GM19467 (cell line): Measurements from ENCODE around the gene CDADC1.
"Not testable (repeated sequence)": the region's sequence is repeated elsewhere in the genome, so short reads cannot be mapped to it uniquely, and the experiment has no call there.

Experiments
- ATAC-seq: cut with Tn5 transposase; IDR thresholded peaks from one replicate; pipeline ENCODE4 v1.9.1; 2021; ENCODE audit warnings: mild to moderate bottlenecking, moderate library complexity; ENCODE audit not compliant: unreplicated experiment

Gene CDADC1

DNA sequence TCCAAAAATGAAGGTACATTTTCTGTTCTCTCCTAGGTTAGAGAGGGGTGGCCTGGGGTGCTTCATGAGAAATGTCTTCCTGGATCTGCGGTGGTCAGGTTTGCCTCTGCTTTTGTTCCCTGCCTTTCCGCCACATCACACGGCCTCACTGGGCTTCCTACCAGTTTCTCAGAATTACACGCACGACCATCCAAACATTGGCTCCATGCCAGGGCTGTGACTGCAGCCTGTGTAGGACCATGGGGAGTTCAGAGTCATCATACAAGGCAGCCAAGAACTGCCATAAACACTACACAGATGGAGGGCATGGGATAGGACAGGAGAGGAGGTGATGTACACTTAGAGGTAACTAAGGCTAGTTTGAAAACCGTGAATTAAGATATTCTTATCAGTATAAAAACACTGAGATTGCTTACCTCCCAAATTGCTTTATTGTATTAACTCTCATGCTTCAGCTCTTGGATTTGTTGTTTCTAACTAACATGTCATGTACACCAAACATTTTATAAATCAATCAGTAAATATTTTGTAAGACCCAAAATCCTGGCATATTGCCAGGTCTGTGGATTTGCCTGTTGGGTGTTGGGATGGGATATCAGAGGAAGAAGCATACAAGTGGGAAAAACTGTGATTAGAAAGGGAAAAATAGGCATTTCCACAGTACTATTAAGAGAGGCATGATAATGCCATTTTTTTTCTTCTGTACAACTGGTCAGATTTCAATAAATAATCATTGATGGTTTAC lies 45.2 kb downstream of the CDADC1 start:
- ATAC-seq, result no peak

DNA sequence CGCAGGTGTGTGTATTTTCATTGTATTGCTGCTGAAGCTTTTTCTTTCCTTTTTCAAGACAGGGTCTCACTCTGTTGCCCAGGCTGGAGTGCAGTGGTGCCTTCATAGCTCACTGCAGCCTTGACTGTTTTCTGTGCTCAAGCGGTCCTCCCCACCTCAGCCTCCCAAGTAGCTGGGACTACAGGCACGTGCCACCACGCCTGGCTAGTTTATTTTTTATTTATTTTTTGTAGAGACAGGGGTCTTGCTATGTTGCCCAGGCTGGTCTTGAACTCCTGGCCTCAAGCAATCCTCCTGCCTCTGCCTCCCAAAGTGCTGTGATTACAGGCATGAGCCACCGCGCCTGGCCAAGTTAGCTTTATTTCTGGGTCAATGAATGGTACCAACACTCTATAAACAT lies 47.0 kb downstream of the CDADC1 start:
- not testable (repeated sequence) for ATAC-seq

DNA sequence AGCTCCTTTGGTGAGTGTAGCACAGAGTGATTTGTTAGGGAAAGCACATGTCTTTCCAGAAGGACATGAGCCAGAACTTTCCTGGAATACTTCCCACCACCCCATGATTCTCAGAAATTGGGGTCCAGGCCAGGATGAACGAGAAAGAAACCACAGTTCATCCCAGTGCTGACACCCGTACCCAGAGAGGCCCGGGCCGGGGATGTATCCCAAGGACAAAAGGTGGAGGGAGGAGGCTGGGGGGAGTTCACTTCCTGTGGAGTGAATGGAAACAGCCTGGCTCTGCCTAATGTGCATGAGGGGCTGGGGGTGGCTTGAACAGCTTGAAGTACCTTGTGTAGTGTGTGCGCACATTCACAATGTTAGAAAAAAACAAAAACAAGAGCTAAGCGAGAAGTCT lies 47.5 kb downstream of the CDADC1 start:
- no peak for ATAC-seq

DNA sequence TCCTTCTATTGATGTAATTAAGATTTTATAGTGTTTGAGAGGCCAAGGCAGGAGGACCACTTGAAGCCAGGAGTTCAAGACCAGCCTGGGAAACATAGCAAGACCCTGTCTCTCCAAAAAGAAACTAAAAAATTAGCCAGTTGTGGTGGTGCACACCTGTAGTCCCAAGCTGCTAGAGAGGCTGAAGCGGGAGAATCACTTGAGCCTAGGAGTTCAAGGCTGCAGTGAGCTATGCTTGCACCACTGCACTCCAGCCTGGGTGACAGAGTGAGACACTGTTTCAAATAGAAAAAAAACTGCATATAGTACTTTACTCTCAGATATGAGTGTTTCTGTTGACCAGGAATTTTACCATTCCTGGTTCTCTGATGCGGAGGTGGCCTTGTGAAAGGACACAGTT lies 48.9 kb downstream of the CDADC1 start:
- no peak for ATAC-seq

DNA sequence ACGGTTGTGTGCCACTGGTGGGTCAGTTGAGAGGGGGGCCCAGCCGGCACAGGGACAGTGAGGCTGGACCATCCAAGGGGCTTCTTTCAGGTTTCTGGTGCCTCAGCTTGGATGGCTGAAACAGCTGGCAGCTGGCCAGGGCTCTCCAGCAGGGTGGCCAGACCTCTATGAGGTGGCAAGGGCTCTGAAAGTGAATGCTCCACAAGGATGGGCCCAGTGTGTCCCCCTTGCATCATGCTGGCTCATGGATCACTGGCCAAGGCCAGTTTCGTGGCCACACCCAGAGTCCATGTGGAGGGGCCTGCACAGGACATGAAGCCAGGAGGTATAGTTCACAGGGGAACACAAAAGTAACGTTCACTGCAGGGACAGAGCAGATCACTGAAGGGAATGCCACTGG lies 49.6 kb downstream of the CDADC1 start:
- ATAC-seq, result no peak

DNA sequence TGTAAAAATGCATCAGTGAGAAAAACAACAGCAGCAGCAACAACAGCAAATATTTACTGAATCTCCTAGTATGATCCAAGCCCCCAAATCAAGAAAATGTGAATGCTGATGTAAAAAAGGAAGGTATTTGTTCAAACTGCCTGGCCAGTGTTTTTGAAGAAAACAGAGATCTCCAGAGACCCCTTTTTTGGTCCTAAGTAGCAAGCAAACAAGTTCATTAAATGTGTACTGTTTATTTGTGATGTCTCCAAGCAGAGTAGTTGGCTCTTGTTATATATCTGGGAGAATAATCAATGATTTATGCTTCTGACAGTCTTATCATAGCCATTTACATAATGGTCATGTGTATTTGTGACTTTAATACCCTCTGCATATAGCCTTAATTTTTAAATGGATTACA lies 50.7 kb downstream of the CDADC1 start:
- no peak for ATAC-seq

DNA sequence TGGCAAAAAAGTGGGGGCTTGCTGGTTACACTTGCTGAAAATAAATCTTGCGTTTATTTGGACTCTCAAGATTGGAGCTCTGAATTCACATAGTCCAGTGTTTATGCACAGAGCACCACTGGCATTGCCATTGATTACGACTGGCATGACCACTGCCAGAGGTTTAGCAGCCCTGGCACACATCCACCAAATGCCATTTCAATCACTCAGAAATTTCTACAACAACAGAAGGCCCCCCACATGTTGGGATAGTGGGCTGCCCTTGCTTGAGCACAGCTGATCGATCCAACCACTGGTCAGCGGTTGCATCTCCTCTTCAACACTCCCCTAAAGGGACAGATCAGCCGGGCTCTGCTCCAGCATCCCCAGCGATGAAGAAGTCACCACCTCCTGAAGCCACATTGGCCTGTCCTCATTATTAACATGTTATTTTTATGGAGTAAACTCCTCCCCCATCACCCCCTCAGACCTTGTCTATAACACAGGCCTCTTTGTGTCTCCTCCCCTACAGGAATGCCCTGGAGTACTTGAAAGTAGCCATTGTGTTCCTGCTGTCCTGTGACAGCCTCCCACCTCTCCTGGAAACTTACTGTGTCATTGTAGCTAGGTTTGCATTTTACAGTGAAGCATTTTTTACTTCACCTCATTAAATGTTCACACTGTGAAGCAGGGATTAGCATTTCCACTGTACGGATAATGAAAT lies 51.3 kb downstream of the CDADC1 start:
- ATAC-seq, result no peak

DNA sequence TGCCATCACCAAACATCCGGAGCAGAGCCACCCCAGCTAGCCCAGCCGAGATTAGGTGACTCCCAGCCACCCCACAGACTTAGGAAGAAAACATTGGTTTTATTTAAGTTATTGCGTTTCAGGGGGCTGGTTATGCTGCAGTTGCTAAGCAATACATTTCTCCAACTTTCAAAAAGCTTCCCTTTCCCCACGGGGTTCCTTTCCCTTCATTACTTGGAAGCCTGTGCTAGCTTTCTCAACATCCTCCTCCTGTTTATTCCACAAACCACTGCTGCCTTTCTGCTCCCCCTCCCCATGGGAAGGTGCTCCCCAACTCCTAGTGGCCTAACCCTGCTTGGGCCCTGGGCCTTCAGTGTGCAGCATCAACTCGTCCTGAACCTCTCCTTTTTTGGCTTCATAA lies 52.6 kb downstream of the CDADC1 start:
- no peak for ATAC-seq

DNA sequence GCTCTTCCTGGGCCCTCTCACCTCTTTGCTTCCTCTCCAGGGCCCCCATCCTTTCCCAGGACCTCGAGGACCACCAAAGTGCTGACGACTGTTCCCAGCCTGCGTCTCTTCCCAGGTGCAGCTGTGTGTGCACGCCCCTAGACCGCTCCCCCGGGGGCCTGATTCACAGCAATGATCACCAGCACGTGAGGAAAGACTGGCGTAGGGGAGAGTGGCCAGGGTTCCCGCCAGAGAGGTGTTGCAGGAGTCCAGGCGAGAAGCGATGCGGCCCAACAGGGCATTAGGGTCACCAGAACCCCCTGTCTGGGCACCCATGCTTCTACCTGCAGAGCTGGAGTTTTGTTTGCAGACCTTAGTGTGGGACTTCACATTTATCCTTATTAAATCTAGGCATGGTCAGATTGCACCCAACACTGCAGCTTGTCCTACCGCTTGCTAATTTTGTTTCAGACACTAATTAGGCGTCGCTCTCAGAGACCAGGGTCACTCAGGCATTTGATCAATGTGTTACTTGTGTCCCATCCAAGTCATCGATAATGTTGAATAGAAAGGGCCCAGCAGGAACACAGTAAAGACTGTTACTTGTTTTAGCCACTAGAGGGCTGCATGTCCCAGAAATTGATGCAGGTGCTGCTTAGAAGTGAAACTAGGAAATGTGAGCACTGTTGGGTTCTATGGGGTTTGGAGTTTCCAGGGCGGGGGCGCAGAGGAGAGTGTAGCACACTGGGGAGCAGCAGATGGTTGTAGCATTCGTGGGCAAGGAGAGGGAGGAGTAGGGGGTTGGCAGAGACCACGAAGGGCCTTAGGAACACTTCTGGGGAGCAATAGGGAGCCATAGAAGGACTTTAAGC lies 53.2 kb downstream of the CDADC1 start:
- peak; percentile 84 for ATAC-seq

DNA sequence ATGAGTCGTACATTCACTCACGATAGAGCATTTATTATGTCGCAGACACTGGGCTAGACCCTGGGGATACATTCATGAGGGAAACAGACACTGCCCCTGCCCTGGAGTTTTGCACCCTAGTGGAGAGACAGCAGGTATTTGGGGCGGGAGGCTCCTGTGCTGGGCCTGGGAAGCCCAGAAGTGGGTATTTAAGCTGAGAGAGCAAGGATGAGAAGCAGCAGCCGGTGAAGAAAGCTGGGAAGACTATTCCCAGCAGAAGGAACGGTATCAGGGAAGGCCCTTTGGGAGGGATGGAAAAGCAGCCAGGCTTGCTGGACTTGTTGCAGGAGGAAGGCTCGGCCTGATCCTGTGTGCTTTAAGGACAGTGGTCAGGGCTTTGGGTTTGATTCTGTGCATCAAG lies 54.5 kb downstream of the CDADC1 start:
- ATAC-seq, result no peak

DNA sequence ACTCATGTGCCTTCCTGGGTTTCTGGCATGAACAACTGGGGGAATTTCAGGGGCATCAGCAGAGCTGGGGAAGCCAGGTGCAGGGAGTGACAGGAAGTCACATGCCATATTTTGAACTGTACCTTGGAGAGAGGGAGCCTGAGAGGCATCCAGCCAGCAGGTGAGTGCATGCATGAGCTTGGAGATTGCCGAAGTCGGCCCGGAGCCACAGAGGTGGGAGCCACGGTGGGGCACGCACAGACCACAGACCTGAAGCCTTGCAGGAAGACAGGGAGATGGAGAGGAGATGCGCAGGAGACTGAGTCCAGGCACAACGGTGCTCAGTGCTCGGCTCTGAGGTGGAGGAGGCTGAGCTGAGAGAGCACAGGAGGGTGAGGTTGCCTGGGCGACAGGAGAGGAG lies 55.1 kb downstream of the CDADC1 start:
- ATAC-seq, result no peak

DNA sequence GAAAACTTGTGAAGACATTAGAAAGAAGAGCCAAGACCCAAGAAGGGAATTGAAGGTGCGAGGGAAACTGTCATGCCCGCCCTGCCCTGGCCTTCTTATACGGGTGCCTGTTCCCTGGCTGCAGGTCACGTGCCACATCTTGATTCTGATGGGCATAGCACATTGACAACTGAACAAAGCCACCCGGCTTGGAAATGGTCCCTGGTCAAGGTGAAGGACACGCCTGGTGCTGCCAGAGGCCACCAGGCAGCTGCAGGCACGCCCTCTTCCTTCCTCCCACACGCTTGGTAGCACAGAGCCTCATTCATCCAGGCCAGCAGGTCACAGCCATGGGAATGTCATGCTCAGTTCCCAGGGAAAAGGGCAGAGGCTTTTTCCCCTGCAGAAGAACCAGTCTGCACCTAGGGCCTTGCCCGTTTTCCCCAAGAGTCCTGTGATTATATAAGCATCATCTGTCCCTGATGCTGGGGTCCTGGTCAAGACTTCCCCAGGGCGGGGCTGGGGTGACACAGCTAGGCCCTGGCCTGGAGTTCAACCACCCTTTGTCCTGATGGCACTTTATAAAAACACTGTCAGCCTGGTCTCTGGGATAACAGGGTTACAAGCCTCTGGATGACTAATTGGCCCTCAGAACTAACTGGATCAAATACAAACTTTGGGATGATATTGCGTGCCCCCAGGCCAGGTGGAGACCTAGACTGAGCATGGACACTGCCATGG lies 56.0 kb downstream of the CDADC1 start:
- ATAC-seq, result no peak

DNA sequence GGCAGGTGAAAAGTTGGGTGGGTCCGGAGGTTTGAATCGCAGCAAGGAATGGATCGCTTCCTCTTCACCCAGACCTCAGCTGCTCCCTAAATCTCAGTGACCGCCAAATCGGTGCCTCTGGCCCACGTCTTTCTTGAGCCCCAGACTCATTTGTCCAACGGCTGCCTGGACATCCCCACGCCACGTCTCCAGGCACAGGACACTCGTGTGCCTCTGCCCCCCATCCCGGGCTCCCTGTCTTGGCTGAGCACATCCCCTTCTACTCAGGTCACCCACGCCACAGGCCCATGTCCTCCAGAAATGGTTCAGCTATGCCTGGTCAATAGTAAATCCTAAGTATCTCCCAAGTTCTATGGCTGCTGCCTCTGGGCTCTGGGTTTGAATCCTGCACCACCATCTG lies 56.6 kb downstream of the CDADC1 start:
- no peak for ATAC-seq

DNA sequence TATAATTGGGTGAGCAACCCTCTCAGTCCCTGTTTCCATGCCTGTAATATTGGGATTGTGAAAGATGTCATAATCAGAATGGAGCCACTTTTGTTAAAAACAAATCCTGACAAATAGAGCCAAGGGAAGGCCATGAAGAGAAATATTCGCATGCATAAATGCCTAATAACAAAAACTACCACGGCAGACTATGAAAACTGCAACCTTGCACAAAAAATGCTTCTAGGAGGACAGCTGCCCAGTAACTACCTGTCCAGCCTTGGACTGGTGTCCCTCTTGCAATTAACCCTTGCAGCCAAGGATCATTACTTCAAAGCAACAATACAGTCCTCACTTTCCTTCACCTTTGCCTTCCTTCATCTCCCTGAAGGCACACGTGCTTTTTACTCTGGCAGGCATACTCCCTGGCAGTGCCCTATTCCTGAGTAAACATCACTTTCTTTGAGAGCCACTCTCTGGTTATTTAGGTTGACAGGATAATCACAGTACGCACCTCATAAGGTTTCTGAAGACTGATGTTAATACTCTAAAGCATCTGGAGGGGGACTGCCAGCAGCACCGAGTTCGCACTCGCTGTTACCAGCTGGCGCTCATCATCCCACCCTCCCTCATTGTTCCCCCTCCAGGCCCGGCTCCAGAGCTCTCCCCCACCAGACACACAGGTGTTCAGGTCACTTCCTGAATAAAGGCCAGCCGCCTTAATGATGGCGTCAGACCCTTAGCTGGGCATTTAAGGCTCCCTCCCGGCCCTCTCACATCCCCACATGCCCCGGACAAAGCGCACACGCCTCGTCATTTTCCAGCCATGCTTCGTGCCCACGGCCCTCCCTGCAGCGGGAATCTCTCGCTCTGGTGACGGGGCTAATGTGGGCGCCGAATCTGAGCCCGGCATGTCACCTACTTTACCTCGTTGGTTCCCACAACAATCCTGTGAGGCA lies 57.3 kb downstream of the CDADC1 start:
- no peak for ATAC-seq

DNA sequence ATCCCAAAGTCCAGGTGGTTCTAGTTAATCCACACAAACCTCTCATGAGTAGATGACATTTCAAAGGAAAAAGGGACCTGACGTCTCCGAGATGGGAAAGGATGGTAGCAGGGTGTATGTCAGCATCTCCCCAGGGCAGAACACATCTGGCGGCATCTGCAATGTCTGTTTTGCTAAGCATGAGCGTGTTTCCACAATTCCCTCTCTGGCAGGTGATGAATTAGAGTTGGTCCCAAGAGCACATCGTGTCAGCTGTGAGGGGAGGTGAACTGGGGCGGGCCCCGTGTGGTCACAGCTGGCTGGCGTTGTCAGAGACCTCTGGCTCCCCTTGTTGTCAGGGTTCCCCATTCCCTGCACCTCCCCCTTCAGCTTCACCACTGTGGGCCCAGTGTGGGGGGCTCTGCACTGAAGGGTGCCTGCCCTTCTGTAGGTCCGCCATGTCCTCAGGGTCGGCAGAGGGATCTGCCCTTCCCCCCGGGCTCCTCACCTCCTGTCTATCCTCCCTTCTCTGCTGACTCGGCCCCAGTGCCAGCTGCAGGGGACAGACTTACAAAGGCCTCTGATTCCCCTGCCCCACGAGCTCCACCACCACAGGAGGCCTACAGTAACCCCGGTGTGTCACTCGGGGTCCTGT lies 58.2 kb downstream of the CDADC1 start:
- no peak for ATAC-seq

DNA sequence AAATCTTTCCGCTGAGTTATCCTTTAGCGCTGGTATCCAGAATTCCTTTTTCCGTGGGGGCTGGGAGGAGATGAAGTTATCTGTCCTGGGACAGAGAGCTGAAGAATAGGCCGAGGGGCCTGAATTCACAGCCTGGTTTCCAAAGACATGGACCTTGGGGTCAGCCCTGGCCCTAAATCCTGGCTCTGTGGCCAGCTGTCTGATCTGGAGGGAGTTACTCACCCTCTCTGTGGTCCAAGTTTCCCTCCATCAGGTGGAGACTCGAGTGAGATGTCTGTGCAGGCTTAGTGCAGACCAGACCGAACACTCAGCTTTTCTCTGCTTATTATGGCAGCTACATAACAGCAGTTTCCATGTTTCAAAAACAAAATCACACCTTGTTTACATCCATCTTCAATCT lies 59.6 kb downstream of the CDADC1 start:
- ATAC-seq, result no peak

DNA sequence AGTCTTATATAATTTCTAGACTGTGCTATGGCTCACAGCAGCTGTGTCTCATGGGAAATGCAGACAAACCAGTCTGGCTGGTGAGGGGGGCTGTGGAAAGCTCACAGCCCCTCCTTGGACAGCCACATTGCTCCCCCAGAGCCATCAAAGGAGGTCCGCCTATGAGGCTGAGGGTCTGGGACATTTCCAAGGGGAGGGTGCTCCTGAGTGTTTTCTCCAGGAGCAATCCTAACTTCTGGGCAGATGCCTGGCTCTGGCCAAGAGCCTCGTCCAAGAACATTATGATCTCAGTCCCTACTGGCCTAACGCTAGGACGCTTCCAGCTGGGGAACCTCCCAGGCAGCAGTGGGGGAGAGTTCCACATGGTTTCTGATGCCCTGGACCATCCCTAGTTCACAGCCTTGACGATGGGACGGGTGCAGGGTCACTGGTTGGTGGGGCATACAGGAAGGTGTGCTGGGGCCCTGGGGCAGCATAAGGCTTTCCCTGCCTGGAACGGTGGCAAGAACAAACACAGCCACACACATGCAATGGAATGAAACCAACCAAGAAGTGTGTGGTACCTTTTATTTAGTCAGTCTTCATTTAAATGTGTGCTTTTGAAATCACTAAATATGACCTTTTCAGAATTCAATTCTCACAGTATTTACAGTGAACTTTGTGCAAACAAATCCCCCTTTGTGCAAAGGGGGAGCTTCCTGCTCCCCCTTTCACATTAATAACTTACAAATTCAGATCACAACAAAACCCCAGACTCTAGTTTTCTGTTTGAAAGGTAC lies 60.6 kb downstream of the CDADC1 start:
- ATAC-seq, result no peak

DNA sequence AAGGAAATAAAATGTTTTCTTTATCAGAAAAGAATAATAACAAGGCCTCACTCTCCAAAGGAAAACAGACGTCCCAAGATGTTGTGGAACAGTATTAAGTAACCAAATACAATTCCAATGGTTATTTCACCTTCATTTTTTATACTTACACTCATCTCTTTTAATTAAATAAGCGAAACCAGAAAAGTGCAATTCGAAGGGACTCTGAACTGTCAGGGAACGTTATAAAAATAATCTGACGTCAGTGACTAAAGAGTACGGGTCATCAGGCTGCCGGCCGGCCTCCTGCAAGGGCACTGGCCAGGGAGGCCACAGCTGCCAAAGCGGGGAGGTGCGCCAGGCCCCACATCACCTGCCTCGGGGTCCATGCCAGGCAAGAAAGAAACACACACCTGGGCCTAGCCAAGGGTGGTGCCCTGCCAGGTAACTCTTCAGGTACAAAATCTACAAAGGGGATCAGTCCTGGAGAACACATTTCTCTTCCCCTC lies 61.2 kb downstream of the CDADC1 start:
- no peak for ATAC-seq

DNA sequence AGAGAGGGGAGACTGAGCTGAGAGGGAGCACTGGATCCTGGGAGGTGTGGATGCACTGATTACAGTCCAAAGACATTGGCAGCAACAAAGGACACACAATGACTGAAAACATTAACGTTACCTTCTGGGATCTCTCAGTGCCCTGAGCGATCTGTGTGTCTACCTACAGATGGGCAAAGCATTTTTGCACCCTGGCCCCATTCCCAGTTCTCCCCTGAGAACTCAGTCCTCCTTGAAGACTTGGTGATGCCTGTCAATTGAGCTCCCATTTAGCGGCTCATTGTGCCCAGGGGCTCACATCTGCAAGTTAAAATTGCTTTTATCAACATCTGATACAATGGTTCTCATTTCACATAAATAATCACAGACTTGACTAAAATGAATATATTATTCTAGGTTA lies 62.5 kb downstream of the CDADC1 start:
- ATAC-seq, result no peak
